ENCODE results near the gene GNG4.

DNA sequence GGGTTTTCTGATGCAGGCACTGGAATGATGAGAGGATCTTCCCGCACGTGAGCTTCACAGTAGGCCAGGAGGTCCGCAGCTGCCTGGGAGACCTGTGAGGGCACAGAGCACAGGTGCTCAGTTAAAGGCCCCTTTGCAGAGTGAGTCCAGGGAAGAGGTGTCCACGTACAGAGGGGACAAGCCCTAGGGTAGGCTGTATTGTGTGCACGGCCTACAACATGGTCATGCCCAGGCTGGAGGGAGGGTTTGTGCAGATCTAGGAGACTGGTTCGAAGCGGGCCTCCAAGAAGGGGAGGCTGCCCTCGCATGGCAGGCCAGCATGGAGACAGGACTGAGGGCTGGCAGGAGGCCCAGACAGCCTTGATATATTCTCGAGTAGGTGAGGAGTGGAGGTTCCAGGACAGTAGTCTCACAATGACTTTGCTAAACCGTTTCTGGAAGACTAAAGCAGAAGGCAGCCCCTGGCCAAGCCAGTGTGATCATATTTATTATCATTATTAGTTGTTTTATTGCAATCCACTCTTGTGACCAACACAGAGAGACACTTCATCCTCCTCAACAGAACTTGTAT lies 97.4 kb downstream of the GNG4 start:
- TF ChIP-seq SP1 (IDR thresholded peaks at IDR 0.05) (no peak), HDGF (IDR thresholded peaks at IDR 0.05; ENCODE audit: borderline replicate concordance) (no peak), FOXM1 (IDR thresholded peaks at IDR 0.05; ENCODE audit: borderline replicate concordance) (no peak), ELF4 (IDR thresholded peaks at IDR 0.05) (no peak), NFRKB (IDR thresholded peaks at IDR 0.05) (no peak), LEF1 (IDR thresholded peaks at IDR 0.05; ENCODE audit: borderline replicate concordance) (no peak), ARNT (IDR thresholded peaks at IDR 0.05) (no peak), CTBP1 (IDR thresholded peaks at IDR 0.05; ENCODE audit: borderline replicate concordance) (no peak), L3MBTL2 (conservative IDR thresholded peaks at IDR 0.05) (no peak)
